ENCODE measurements around the gene TERT. TPM values are rescaled to one million over a fixed set of nuclear protein-coding genes. Genes with fewer than 3 reads are reported as not detected.

Gene TERT
- total and polyA plus RNA-seq, 2 experiments from 2014 or later, result not detected

DNA sequence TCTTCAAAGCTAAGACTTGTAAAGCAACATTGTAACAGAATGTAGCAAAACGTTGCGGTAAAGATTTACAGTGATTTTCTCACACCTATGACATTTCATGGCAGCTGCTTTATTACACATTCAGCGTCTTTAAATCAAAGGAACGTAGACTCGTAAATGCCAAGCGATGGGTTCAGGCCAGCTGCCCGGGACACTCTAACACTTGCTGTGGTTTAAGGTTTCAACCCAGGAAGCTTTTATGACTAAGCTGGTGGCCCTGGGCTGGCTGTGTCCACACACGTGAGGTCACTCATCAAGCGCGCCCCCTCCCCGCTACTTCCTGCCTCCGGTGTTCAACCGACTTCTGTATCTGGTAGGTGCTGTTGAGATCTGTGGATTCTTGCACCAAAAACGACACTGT is 67.2 kb downstream of the TERT start:
- Histone ChIP-seq H3K4me3 (no peak overlapping the region), H4K20me1 (ENCODE audit: insufficient read depth) (no peaks in the 10 kb centered on the region), H3K79me2 (ENCODE audit: insufficient read depth) (no peaks in the 10 kb centered on the region), H3K27me3 (replicated peaks; ENCODE audit: insufficient read depth) (peaks cover 15% of the 10 kb centered on the region; the same call in 1 of the 2 replicates), H3K27ac (no peak overlapping the region), H2AFZ (no peak overlapping the region), H3K4me2 (ENCODE audit: unreplicated experiment) (no peak overlapping the region), H3K4me1 (ENCODE audit: insufficient read depth) (no peaks in the 10 kb centered on the region), H3K9ac (no peak overlapping the region), H3K36me3 (ENCODE audit: low read depth) (no peaks in the 10 kb centered on the region), H3K9me2 (ENCODE audit: insufficient read depth) (no peaks in the 10 kb centered on the region), H3K9me3 (ENCODE audit: low read depth) (no peaks in the 10 kb centered on the region), H3F3A (ENCODE audit: insufficient read depth) (no peaks in the 10 kb centered on the region)
- in situ Hi-C loops (cut with MboI), result no loop called here
- 9 to 10% methylated on average over 14 of the region's 14 CpGs for WGBS, 2 experiments (ENCODE audit: low coverage in 1 of 2, low lambda C conversion rate in 2 of 2, missing lambda C conversion rate in 2 of 2)
- no peak for TF ChIP-seq EZH2 (IDR thresholded peaks at IDR 0.05; ENCODE audit: insufficient read depth, poor library complexity, severe bottlenecking)
- DNase-seq, result peak; percentile 40

DNA sequence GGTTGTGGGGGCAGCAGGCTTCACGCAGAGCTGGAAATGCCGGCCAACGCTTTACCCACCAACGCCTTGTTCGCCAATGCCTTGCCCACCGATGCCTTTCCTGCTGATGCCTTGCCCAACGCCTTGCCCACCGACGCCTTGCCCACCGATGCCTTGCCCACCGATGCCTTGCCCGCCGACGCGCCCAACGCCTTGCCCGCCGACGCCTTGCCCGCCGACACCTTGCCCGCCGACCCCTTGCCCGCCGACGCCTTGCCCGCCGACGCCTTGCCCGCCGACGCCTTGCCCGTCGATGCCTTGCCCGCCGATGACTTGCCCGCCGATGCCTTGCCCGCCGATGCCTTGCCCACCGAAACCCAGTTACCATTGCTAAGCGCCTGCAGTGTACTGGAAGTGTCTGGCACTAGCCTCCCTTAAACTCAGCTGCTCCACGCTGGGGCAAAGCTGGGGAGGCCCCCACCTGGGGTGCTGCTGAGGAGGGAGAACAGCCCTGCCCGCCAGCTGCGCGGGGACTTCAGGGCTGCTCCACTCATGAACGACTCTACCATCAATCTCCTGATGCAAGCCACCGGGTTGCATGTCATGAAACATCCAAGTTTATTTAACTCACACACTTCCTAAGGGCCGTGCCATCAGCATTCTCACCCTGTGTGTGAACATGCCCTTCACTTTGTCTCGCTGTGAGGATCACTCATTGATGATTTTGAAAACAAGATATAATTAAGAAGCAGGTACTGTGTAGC is 67.9 kb downstream of the TERT start:
- DNase-seq, result no peak
- H3K4me1 ChIP-seq (ENCODE audit: insufficient read depth), result no peaks in the 10 kb centered on the region

DNA sequence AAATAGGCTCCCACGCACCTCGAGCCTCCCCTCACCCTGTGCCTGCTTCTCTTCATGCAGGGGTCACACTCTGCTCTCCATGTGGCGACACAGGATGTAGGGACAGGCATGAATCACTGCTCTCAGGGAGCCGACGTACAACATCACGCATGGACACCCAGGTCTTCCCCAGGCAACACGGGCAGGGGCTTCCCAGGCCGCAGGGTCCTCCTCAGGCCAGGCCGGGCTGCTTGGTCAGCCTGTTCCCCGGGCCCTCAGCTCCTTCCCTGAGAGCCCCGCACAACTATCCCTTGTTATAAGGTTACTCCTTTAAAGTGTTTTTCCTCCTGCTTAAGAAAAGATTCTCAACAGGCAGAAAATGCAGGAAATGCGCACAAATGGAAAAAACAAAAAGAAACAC is 68.6 kb downstream of the TERT start:
- no peaks in the 10 kb centered on the region for H3K36me3 ChIP-seq (ENCODE audit: low read depth)
- no peak overlapping the region for H3K4me3 ChIP-seq
- H3K27me3 ChIP-seq (replicated peaks; ENCODE audit: insufficient read depth), result peaks cover 15% of the 10 kb centered on the region; the same call in 1 of the 2 replicates
- no peak overlapping the region for H3K9ac ChIP-seq
- H3K4me1 ChIP-seq (ENCODE audit: insufficient read depth), result no peaks in the 10 kb centered on the region
- H3K9me3 ChIP-seq (ENCODE audit: low read depth), result no peaks in the 10 kb centered on the region
- no peaks in the 10 kb centered on the region for H4K20me1 ChIP-seq (ENCODE audit: insufficient read depth)
- no peak for DNase-seq
- 52 to 64% methylated on average over 12 of the region's 12 CpGs for WGBS, 2 experiments (ENCODE audit: low coverage in 1 of 2, low lambda C conversion rate in 2 of 2, missing lambda C conversion rate in 2 of 2)
- in situ Hi-C loops (cut with MboI), result no loop called here
- no peak overlapping the region for H3K4me2 ChIP-seq (ENCODE audit: unreplicated experiment)
- TF ChIP-seq EZH2 (IDR thresholded peaks at IDR 0.05; ENCODE audit: insufficient read depth, poor library complexity, severe bottlenecking), result no peak
- no peak for TF ChIP-seq EZH2phosphoT487 (IDR thresholded peaks at IDR 0.05; ENCODE audit: insufficient read depth, low read depth)
- H3K79me2 ChIP-seq (ENCODE audit: insufficient read depth), result no peaks in the 10 kb centered on the region
- no peak overlapping the region for H2AFZ ChIP-seq
- H3K27ac ChIP-seq, result no peak overlapping the region
- H3K9me2 ChIP-seq (ENCODE audit: insufficient read depth), result no peaks in the 10 kb centered on the region
- H3F3A ChIP-seq (ENCODE audit: insufficient read depth), result no peaks in the 10 kb centered on the region

More for the DNA sequence above, 67.9 kb downstream of the TERT start:
- H3K4me3 ChIP-seq, result no peak overlapping the region
- H3K9me2 ChIP-seq (ENCODE audit: insufficient read depth), result no peaks in the 10 kb centered on the region
- no peak overlapping the region for H3K27ac ChIP-seq
- no peaks in the 10 kb centered on the region for H3K36me3 ChIP-seq (ENCODE audit: low read depth)
- H3K9me3 ChIP-seq (ENCODE audit: low read depth), result no peaks in the 10 kb centered on the region
- no peak for TF ChIP-seq EZH2phosphoT487 (IDR thresholded peaks at IDR 0.05; ENCODE audit: insufficient read depth, low read depth)
- TF ChIP-seq EZH2 (IDR thresholded peaks at IDR 0.05; ENCODE audit: insufficient read depth, poor library complexity, severe bottlenecking), result no peak
- no peaks in the 10 kb centered on the region for H4K20me1 ChIP-seq (ENCODE audit: insufficient read depth)
- H3F3A ChIP-seq (ENCODE audit: insufficient read depth), result no peaks in the 10 kb centered on the region
- H3K9ac ChIP-seq, result no peak overlapping the region
- no peak overlapping the region for H3K4me2 ChIP-seq (ENCODE audit: unreplicated experiment)
- no peaks in the 10 kb centered on the region for H3K79me2 ChIP-seq (ENCODE audit: insufficient read depth)
- 68 to 74% methylated on average over 27 to 50 of the region's 50 CpGs for WGBS, 2 experiments (ENCODE audit: low coverage in 1 of 2, low lambda C conversion rate in 2 of 2, missing lambda C conversion rate in 2 of 2)
- H3K27me3 ChIP-seq (replicated peaks; ENCODE audit: insufficient read depth), result peaks cover 15% of the 10 kb centered on the region; the same call in 1 of the 2 replicates
- in situ Hi-C loops (cut with MboI), result no loop called here
- H2AFZ ChIP-seq, result no peak overlapping the region

DNA sequence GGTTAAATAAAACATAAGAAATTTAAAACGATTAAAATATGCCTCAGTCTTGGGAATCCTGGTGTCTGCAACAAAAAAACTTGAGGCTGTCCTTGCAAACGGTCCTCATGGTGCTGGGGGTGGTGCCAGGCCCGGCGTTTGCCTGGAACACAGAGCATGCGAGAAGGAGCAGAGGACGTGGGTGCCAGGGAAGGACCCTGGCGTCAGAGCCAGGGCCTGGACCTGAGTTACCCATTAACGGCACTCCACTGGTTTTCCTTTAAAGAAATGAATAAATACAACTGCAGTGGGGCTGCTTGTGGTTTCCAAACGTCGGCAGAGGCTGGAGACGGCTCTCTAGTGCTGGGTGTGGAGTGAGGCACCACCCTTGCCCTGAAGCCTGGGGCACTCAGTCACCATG is 69.8 kb downstream of the TERT start, which contains the start of gene SLC6A18:
Gene SLC6A18 (plus strand): TSS at position 301 of the 400 bp plus-strand sequence. CDS start 97 bp downstream, at position 398.
- TF ChIP-seq EZH2phosphoT487 (IDR thresholded peaks at IDR 0.05; ENCODE audit: insufficient read depth, low read depth) (no peak), EZH2 (IDR thresholded peaks at IDR 0.05; ENCODE audit: insufficient read depth, poor library complexity, severe bottlenecking) (no peak)
- H3K4me2 ChIP-seq (ENCODE audit: unreplicated experiment), result no peak within 1 kb of the TSS
- H3K27ac ChIP-seq, result no peak within 1 kb of the TSS
- H3K36me3 ChIP-seq (ENCODE audit: low read depth), result no peaks in the 10 kb centered on the region
- WGBS, 2 experiments (ENCODE audit: low coverage in 1 of 2, low lambda C conversion rate in 2 of 2, missing lambda C conversion rate in 2 of 2), result 54 to 55% methylated on average over 11 of the region's 11 CpGs
- no peak within 1 kb of the TSS for H3K9ac ChIP-seq
- H3F3A ChIP-seq (ENCODE audit: insufficient read depth), result no peaks in the 10 kb centered on the region
- H3K9me3 ChIP-seq (ENCODE audit: low read depth), result no peaks in the 10 kb centered on the region
- H3K79me2 ChIP-seq (ENCODE audit: insufficient read depth), result no peaks in the 10 kb centered on the region
- H3K4me1 ChIP-seq (ENCODE audit: insufficient read depth), result no peaks in the 10 kb centered on the region
- DNase-seq, result no peak
- no peak within 1 kb of the TSS for H3K4me3 ChIP-seq
- in situ Hi-C loops (cut with MboI), result no loop called here
- peaks cover 15% of the 10 kb centered on the region; the same call in 1 of the 2 replicates for H3K27me3 ChIP-seq (replicated peaks; ENCODE audit: insufficient read depth)
- no peaks in the 10 kb centered on the region for H3K9me2 ChIP-seq (ENCODE audit: insufficient read depth)
- no peak within 1 kb of the TSS for H2AFZ ChIP-seq
- no peaks in the 10 kb centered on the region for H4K20me1 ChIP-seq (ENCODE audit: insufficient read depth)
